ENCODE measurements around the gene OXNAD1.

Gene OXNAD1

DNA sequence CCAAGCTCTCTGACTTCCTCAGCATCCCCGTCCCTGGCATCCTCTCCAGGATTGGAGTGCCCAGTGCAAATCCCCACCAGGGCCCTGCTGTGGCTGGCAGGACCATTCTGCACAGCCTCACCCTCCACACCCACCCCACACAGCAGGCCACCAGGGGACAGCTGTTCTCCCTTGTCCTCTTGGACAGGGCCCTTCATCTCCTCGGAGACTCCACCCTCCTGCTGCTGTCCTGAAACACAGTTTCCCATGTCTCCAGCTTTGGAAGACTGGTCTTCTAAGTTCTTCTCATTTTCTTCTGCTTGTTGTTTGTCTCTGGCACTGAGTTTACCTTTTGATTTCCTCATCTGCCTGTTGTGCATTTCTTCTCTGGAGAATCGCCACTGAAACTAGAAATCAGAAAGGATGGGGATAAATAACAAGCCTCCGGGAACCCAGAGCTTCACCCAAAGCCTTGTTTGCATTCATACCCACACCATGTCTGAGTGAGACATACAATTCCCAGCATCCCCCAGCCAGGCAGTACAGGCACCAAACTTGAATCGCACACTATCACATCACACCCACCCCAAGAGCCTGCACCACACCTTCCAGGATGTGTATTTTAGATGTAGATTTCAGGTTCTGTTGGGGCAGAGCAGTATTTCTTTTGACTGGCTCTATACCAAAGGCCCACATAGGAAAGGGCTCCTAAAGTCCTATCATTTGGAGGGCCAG, 52.0 kb downstream of the OXNAD1 start:
- no peak for DNase-seq (ENCODE audit: low read depth, low spot score)
- Histone ChIP-seq H3K9me3 (ENCODE audit: low read depth, low read length) (no peaks in the 10 kb centered on the region), H3K4me3 (no peak overlapping the region), H3K27ac (no peak overlapping the region), H3K36me3 (ENCODE audit: insufficient read depth, low read length) (no peaks in the 10 kb centered on the region), H3K9ac (ENCODE audit: insufficient read length) (no peak overlapping the region)
- TF ChIP-seq EZH2 (IDR thresholded peaks at IDR 0.05): no peak
- TF ChIP-seq POLR2AphosphoS5 (IDR thresholded peaks at IDR 0.05; ENCODE audit: borderline replicate concordance, low read depth, low read length): no peak
- no peak for TF ChIP-seq FOXP2 (optimal IDR thresholded peaks at IDR 0.05; ENCODE audit: control extremely low read depth, extremely low read length, insufficient read depth)

- Histone ChIP-seq H3K27ac (no peak overlapping the region), H3K9ac (ENCODE audit: insufficient read length) (no peak overlapping the region), H3K4me3 (no peak overlapping the region), H3K9me3 (ENCODE audit: low read depth, low read length) (no peaks in the 10 kb centered on the region), H3K36me3 (ENCODE audit: insufficient read depth, low read length) (no peaks in the 10 kb centered on the region)
- TF ChIP-seq FOXP2 (optimal IDR thresholded peaks at IDR 0.05; ENCODE audit: control extremely low read depth, extremely low read length, insufficient read depth): no peak
- TF ChIP-seq EZH2 (IDR thresholded peaks at IDR 0.05): no peak
- no peak for TF ChIP-seq POLR2AphosphoS5 (IDR thresholded peaks at IDR 0.05; ENCODE audit: borderline replicate concordance, low read depth, low read length)
- no peak for DNase-seq (ENCODE audit: low read depth, low spot score)
These were observed 52.5 kb downstream of the OXNAD1 start for GRCh38 chr3:16317561-16317945.

DNA sequence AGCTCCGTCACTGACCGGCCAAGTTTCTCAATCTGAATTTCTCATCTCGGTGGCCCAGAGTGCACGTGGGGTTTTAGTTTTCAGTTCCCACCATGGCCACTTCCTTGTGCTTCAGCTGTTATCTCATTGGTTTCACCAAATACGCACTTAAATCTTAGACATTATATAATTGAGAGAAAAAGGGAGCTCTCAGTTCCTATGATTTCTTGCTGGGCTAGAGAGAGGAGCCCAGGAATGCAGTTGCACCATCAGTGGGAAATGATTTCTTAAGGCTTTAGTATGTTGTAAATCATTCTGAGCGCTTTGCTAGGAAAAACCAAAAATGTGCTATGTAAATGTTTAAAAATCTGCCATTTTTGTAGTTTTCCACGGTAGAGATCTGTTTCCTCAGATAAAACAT, 53.2 kb downstream of the OXNAD1 start:
- Histone ChIP-seq H3K9ac (ENCODE audit: insufficient read length) (no peak overlapping the region), H3K9me3 (ENCODE audit: low read depth, low read length) (no peaks in the 10 kb centered on the region), H3K36me3 (ENCODE audit: insufficient read depth, low read length) (no peaks in the 10 kb centered on the region), H3K4me3 (no peak overlapping the region), H3K27ac (no peak overlapping the region)
- no peak for TF ChIP-seq FOXP2 (optimal IDR thresholded peaks at IDR 0.05; ENCODE audit: control extremely low read depth, extremely low read length, insufficient read depth)
- TF ChIP-seq POLR2AphosphoS5 (IDR thresholded peaks at IDR 0.05; ENCODE audit: borderline replicate concordance, low read depth, low read length): no peak
- TF ChIP-seq EZH2 (IDR thresholded peaks at IDR 0.05): no peak
- DNase-seq (ENCODE audit: low read depth, low spot score): no peak

DNA sequence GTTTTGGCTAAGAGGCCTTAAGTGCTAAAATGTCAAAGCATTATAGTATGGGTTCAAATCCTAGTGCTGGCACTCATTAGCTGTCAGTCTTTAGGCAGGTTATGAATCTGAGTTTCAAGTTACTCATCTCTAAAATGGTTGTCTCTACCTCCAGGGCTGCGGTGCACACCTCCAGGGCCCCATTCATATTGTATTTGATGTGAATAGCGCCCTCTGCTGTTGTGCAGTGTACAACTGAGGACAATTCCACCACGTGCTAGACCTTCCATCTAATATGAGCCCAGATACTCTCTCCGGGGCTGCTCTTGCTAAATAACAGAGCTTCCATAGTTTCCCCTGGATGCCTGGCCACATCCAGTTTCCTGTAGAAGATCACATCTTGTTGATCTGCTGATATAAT, 54.3 kb downstream of the OXNAD1 start:
- no peak overlapping the region for H3K9ac ChIP-seq (ENCODE audit: insufficient read length)
- no peak for TF ChIP-seq POLR2AphosphoS5 (IDR thresholded peaks at IDR 0.05; ENCODE audit: borderline replicate concordance, low read depth, low read length)
- no peak for TF ChIP-seq FOXP2 (optimal IDR thresholded peaks at IDR 0.05; ENCODE audit: control extremely low read depth, extremely low read length, insufficient read depth)
- TF ChIP-seq EZH2 (IDR thresholded peaks at IDR 0.05): no peak
- H3K36me3 ChIP-seq (ENCODE audit: insufficient read depth, low read length): no peaks in the 10 kb centered on the region
- H3K4me3 ChIP-seq: no peak overlapping the region
- no peaks in the 10 kb centered on the region for H3K9me3 ChIP-seq (ENCODE audit: low read depth, low read length)
- no peak for DNase-seq (ENCODE audit: low read depth, low spot score)
- H3K27ac ChIP-seq: no peak overlapping the region

DNA sequence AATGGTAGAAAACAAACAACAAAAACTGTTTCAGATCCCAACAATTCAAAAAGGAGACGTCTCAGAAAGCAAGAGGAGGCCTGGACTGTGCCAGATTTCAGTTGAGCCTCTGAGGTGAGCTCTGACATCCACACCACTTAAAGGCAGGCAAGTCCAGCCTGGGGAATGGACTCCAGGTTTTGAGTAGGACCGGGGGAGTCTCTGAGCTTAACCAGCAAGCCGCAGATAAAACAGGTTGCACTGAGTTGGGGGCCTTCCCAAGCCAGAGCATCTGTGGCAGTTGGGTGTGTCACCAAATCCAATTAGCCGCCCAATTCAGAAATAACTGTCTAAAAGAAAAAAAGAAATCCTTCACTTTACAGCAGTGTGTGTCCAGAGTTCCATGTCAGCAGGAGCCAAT, 54.7 kb downstream of the OXNAD1 start:
- Histone ChIP-seq H3K4me3 (no peak overlapping the region), H3K9me3 (ENCODE audit: low read depth, low read length) (no peaks in the 10 kb centered on the region), H3K27ac (no peak overlapping the region), H3K36me3 (ENCODE audit: insufficient read depth, low read length) (no peaks in the 10 kb centered on the region), H3K9ac (ENCODE audit: insufficient read length) (no peak overlapping the region)
- DNase-seq (ENCODE audit: low read depth, low spot score): no peak
- TF ChIP-seq POLR2AphosphoS5 (IDR thresholded peaks at IDR 0.05; ENCODE audit: borderline replicate concordance, low read depth, low read length) (no peak), FOXP2 (optimal IDR thresholded peaks at IDR 0.05; ENCODE audit: control extremely low read depth, extremely low read length, insufficient read depth) (no peak), EZH2 (IDR thresholded peaks at IDR 0.05) (no peak)

- Histone ChIP-seq H3K9me3 (ENCODE audit: low read depth, low read length) (no peaks in the 10 kb centered on the region), H3K36me3 (ENCODE audit: insufficient read depth, low read length) (no peaks in the 10 kb centered on the region), H3K4me3 (no peak overlapping the region), H3K9ac (ENCODE audit: insufficient read length) (no peak overlapping the region), H3K27ac (no peak overlapping the region)
- DNase-seq (ENCODE audit: low read depth, low spot score): no peak
- TF ChIP-seq EZH2 (IDR thresholded peaks at IDR 0.05) (no peak), FOXP2 (optimal IDR thresholded peaks at IDR 0.05; ENCODE audit: control extremely low read depth, extremely low read length, insufficient read depth) (no peak), POLR2AphosphoS5 (IDR thresholded peaks at IDR 0.05; ENCODE audit: borderline replicate concordance, low read depth, low read length) (no peak)
These were observed 55.7 kb downstream of the OXNAD1 start for GRCh38 chr3:16320711-16321110.

DNA sequence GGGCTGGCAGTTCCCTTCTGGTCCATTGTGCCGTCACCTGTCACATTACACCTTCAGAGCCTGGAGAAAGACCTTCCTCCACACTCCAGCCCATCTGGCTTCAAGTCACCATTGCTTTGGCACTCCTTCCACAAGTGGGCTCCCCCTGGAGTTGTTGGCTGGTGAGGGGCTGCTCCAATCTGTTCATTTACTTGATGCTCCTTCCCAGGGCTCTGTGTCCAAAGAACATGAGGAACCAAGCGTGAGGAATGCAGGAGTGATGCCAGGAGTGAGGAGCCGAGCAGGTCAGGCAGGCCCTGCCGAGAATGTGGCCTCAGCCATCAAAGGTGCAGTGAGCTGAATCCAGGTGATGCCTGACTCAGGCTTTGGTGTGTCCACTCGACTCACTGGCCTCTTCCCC, 57.2 kb downstream of the OXNAD1 start:
- no peaks in the 10 kb centered on the region for H3K9me3 ChIP-seq (ENCODE audit: low read depth, low read length)
- no peak overlapping the region for H3K27ac ChIP-seq
- no peak for DNase-seq (ENCODE audit: low read depth, low spot score)
- H3K4me3 ChIP-seq: no peak overlapping the region
- H3K9ac ChIP-seq (ENCODE audit: insufficient read length): no peak overlapping the region
- no peak for TF ChIP-seq FOXP2 (optimal IDR thresholded peaks at IDR 0.05; ENCODE audit: control extremely low read depth, extremely low read length, insufficient read depth)
- no peak for TF ChIP-seq EZH2 (IDR thresholded peaks at IDR 0.05)
- no peak for TF ChIP-seq POLR2AphosphoS5 (IDR thresholded peaks at IDR 0.05; ENCODE audit: borderline replicate concordance, low read depth, low read length)
- no peaks in the 10 kb centered on the region for H3K36me3 ChIP-seq (ENCODE audit: insufficient read depth, low read length)

DNA sequence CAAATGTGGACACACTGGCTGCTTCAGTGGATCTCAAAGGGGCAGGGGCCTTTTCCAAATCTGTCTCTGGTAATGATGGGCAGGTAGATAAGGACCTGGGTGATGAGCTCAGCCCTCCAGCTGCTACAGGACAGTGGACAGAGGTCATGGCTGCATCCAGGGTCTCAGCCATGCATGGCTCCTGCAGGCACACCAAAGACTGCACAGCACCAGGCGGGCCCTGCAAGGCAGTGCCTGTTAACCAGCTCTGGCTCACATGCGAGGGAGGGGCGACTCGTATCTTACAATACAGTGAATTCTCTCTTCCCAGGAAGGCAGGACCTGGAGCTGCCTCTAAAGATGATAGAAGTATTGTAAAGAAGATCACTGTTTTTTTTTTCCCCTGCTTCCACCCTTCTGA, 58.7 kb downstream of the OXNAD1 start:
- H3K9ac ChIP-seq (ENCODE audit: insufficient read length): no peak overlapping the region
- no peaks in the 10 kb centered on the region for H3K9me3 ChIP-seq (ENCODE audit: low read depth, low read length)
- H3K36me3 ChIP-seq (ENCODE audit: insufficient read depth, low read length): no peaks in the 10 kb centered on the region
- no peak overlapping the region for H3K4me3 ChIP-seq
- TF ChIP-seq FOXP2 (optimal IDR thresholded peaks at IDR 0.05; ENCODE audit: control extremely low read depth, extremely low read length, insufficient read depth) (no peak), POLR2AphosphoS5 (IDR thresholded peaks at IDR 0.05; ENCODE audit: borderline replicate concordance, low read depth, low read length) (no peak), EZH2 (IDR thresholded peaks at IDR 0.05) (no peak)
- DNase-seq (ENCODE audit: low read depth, low spot score): no peak
- no peak overlapping the region for H3K27ac ChIP-seq

- no peak for TF ChIP-seq FOXP2 (optimal IDR thresholded peaks at IDR 0.05; ENCODE audit: control extremely low read depth, extremely low read length, insufficient read depth)
- no peak for TF ChIP-seq POLR2AphosphoS5 (IDR thresholded peaks at IDR 0.05; ENCODE audit: borderline replicate concordance, low read depth, low read length)
- TF ChIP-seq EZH2 (IDR thresholded peaks at IDR 0.05): no peak
- Histone ChIP-seq H3K9ac (ENCODE audit: insufficient read length) (no peak overlapping the region), H3K9me3 (ENCODE audit: low read depth, low read length) (no peaks in the 10 kb centered on the region), H3K36me3 (ENCODE audit: insufficient read depth, low read length) (no peaks in the 10 kb centered on the region), H3K4me3 (no peak overlapping the region), H3K27ac (no peak overlapping the region)
- DNase-seq (ENCODE audit: low read depth, low spot score): no peak
These were observed 60.8 kb downstream of the OXNAD1 start for GRCh38 chr3:16325850-16326249.

All from SK-N-MC (cell line).